Adrenal gland (tissue), 5 donors: ENCODE data around the gene HS3ST4.

Source experiments
- POLR2A ChIP-seq, 2 donors: fragments of 450-650 bp; IDR thresholded peaks; one replicate each; pipeline ENCODE4 v1.6.1; 2017; ENCODE audit warnings: antibody characterized with exemption in 2 of 2, mild to moderate bottlenecking in 2 of 2, moderate library complexity in 1 of 2
- TF ChIP-seq, protein P1 (sequence below), 6 experiments: fragments of 450-650 bp in 4 of 6; fragments of 200-600 bp in 2 of 6; sonication (generic) in 1 of 6; IDR thresholded peaks; 1 replicate in 5 of 6; 2 replicates in 1 of 6; pipeline versions ENCODE4 v1.5.1 to v1.8.0; 2016 to 2021; ENCODE audit warnings: antibody characterized with exemption in 6 of 6, mild to moderate bottlenecking in 2 of 6, moderate library complexity in 1 of 6
- donor health status: DM: no; HTN: no; CAD: no.

DNA sequence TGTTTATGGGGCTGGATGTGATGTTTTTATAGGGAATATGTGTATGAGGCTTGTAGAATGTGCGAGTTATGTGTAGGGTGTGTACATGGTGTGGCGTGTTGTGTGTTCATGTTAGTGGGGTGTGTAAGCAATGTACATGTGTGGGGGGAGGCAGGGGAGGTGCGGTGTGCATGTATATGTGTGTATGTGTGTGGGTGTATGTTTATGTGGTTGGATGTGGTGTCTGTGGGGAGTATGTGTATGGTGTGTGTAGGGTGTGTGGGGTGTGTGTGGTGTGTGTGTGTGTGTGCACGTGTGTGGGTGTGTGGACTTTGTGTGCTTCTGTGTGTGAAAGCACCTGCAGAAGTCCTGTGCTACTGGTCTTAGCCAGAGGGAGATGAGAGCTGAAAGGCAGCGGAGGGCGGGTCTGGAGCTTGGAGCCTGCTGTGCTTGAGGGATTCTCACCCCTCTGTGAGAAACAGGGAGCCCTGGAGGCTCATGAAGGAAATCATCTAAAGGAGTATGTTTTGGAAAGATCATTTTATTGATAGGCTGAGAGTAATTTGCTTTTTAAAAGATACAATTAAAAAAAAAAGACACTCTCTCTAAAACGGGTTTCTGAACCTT is 222.7 kb downstream of the HS3ST4 start:
- TF ChIP-seq, protein P1, sequence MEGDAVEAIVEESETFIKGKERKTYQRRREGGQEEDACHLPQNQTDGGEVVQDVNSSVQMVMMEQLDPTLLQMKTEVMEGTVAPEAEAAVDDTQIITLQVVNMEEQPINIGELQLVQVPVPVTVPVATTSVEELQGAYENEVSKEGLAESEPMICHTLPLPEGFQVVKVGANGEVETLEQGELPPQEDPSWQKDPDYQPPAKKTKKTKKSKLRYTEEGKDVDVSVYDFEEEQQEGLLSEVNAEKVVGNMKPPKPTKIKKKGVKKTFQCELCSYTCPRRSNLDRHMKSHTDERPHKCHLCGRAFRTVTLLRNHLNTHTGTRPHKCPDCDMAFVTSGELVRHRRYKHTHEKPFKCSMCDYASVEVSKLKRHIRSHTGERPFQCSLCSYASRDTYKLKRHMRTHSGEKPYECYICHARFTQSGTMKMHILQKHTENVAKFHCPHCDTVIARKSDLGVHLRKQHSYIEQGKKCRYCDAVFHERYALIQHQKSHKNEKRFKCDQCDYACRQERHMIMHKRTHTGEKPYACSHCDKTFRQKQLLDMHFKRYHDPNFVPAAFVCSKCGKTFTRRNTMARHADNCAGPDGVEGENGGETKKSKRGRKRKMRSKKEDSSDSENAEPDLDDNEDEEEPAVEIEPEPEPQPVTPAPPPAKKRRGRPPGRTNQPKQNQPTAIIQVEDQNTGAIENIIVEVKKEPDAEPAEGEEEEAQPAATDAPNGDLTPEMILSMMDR (IDR thresholded peaks at IDR 0.05), result no peak
- TF ChIP-seq POLR2A (IDR thresholded peaks at IDR 0.05), result no peak
